ENCODE measurements around the gene NSD1. TPM values are rescaled to one million over a fixed set of nuclear protein-coding genes. Genes with fewer than 3 reads are reported as not detected.

NSD1 gene
- total and polyA plus RNA-seq, 2 donors (not counting 1 experiment from before 2014, with no cell fraction given): 19.3 to 52.8 TPM

DNA sequence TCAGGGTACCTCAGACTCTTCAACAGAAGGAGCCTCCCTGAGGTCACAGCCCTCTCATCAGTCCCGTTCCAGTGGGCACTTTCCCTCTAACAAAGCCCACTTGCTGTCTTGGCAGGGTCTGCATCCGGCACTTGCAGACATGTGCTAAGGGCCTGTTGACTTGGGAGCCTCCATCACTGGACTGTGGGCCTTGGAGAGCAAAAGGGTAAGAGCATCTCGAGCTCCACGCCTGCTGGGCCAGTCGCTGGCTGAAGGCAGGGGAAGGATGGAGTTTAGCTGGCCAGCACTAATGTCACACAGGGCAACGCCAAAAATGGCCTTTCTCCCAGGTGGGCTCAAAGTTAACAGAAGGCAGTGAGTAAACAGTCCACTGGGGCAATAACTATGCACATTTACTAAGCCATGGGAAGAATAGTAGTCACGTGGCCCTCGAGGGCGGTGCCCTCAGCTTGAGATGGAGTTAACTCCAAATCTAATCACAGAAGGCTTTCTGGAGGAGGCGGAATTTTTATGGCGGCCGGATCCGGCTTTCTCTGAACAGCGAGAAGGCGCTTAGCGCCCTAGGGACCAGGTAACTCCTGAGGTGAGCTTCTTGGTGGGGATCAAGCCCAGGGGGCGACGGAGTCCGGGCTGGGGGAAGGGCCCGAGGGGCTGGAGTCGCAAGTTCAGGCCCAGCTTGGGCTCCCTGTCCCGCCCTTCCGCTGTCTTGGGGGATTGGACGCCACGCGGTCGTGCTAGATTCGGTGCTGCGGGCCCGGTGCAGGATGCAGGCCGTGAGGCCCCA, 2.0 kb upstream of the NSD1 start:
- Histone ChIP-seq H3K27ac (ENCODE audit: insufficient read depth, low read length) (no peak overlapping the region), H3K27me3 (ENCODE audit: control insufficient read depth, insufficient read depth, low read length) (no peaks in the 10 kb centered on the region), H3K9ac (ENCODE audit: insufficient read depth, low read length) (no peak overlapping the region), H3K9me3 (ENCODE audit: control insufficient read depth, insufficient read depth, low read depth, low read length) (no peaks in the 10 kb centered on the region), H3K4me3 (replicated peaks in 1 of 4; ENCODE audit: control extremely low read depth in 1 of 4, insufficient read depth in 1 of 4, low read depth in 3 of 4, low read length in 4 of 4) (no peak overlapping the region), H3K4me1 (ENCODE audit: control insufficient read depth, extremely low read depth, insufficient read depth, low read length) (peaks cover 13% of the 10 kb centered on the region), H4K20me1 (ENCODE audit: control insufficient read depth, extremely low read depth, insufficient read depth, low read length) (no peaks in the 10 kb centered on the region), H3K79me2 (ENCODE audit: control insufficient read depth, insufficient read depth, low read length) (peaks cover 18% of the 10 kb centered on the region), H3K4me2 (ENCODE audit: extremely low read depth, insufficient read depth, low read length) (no peak overlapping the region), H3K36me3 (ENCODE audit: control insufficient read depth, insufficient read depth, low read length) (peaks cover 6% of the 10 kb centered on the region), H2AFZ (ENCODE audit: low read length) (no peak overlapping the region)
- no peak for TF ChIP-seq EZH2 (IDR thresholded peaks at IDR 0.05; ENCODE audit: low read length, missing control alignments)
- TF ChIP-seq, protein P1, sequence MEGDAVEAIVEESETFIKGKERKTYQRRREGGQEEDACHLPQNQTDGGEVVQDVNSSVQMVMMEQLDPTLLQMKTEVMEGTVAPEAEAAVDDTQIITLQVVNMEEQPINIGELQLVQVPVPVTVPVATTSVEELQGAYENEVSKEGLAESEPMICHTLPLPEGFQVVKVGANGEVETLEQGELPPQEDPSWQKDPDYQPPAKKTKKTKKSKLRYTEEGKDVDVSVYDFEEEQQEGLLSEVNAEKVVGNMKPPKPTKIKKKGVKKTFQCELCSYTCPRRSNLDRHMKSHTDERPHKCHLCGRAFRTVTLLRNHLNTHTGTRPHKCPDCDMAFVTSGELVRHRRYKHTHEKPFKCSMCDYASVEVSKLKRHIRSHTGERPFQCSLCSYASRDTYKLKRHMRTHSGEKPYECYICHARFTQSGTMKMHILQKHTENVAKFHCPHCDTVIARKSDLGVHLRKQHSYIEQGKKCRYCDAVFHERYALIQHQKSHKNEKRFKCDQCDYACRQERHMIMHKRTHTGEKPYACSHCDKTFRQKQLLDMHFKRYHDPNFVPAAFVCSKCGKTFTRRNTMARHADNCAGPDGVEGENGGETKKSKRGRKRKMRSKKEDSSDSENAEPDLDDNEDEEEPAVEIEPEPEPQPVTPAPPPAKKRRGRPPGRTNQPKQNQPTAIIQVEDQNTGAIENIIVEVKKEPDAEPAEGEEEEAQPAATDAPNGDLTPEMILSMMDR (conservative IDR thresholded peaks at IDR 0.05 in 1 of 2, IDR thresholded peaks at IDR 0.05 in 1 of 2; ENCODE audit: low read depth in 1 of 2, low read length in 2 of 2): no peak
- DNase-seq (ENCODE audit: low read depth in 2 of 2): no peak

DNA sequence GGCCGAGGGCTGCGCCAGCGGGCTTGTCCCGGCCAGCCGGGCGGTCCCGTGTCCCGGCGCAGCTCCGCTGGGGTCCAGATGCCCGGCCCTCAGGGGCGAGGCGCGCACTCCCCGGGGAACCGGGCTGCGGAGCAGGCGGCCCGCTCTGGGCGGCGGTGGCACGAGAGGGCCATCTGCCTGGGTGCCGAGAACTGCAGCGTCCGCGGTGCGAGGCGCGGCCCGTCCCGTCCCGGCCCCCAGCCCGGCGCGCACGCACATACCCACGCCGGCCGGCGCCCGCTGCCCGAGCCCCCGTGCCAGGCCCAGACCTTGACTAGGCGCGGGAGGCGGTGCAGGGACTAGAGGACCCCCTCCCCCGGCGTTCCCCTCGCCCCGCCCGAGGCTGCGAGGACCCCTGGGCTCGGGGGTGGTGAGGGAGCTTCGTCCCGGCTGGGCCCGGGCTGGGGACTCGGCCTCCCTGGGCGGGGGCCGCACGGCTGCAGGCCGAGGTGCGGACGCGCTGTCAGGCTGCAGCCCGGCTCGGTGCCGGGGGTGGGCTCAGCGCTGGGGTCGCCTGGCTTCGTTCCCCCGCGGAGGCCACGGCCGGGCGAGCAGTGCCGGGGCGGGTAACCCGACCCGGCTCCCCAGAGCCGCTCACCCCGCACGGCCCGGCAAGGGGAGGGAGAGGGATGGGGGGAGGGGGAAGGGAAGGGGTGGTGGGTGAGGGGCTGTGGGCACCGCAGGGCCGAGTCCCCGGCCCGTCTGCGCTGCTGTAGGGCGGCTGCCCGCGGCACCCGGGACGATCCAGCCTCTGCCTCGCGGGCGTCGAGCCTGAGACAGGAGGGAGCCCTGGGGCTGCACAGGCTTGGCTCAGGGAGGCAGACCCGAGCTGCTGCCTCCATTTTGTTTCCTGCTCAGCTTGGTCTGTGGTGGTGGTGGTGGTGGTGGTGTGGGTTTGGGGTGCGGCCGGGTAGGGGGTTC, 1.2 kb upstream of the NSD1 start:
- Histone ChIP-seq H3K4me2 (ENCODE audit: extremely low read depth, insufficient read depth, low read length) (no peak overlapping the region), H3K36me3 (ENCODE audit: control insufficient read depth, insufficient read depth, low read length) (peaks cover 6% of the 10 kb centered on the region), H3K9ac (ENCODE audit: insufficient read depth, low read length) (peak overlapping the region; percentile 47), H2AFZ (ENCODE audit: low read length) (peak overlapping the region; percentile 86), H3K9me3 (ENCODE audit: control insufficient read depth, insufficient read depth, low read depth, low read length) (no peaks in the 10 kb centered on the region), H4K20me1 (ENCODE audit: control insufficient read depth, extremely low read depth, insufficient read depth, low read length) (no peaks in the 10 kb centered on the region), H3K27me3 (ENCODE audit: control insufficient read depth, insufficient read depth, low read length) (no peaks in the 10 kb centered on the region), H3K79me2 (ENCODE audit: control insufficient read depth, insufficient read depth, low read length) (peaks cover 27% of the 10 kb centered on the region), H3K27ac (ENCODE audit: insufficient read depth, low read length) (peak overlapping the region; percentile 22), H3K4me1 (ENCODE audit: control insufficient read depth, extremely low read depth, insufficient read depth, low read length) (peaks cover 13% of the 10 kb centered on the region), H3K4me3 (replicated peaks in 1 of 4; ENCODE audit: control extremely low read depth in 1 of 4, insufficient read depth in 1 of 4, low read depth in 3 of 4, low read length in 4 of 4) (no peak overlapping the region)
- DNase-seq (ENCODE audit: low read depth in 2 of 2): peak; percentile 23 to 29
- TF ChIP-seq, protein P1 (conservative IDR thresholded peaks at IDR 0.05 in 1 of 2, IDR thresholded peaks at IDR 0.05 in 1 of 2; ENCODE audit: low read depth in 1 of 2, low read length in 2 of 2): no peak
- no peak for TF ChIP-seq EZH2 (IDR thresholded peaks at IDR 0.05; ENCODE audit: low read length, missing control alignments)

Measured in fibroblast of lung (primary cell).